Activated naive CD8-positive, alpha-beta T cell treated with anti-CD3 and anti-CD28 coated beads, Interleukin-2, amount 50 U/mL, for 16 hours (primary cell): ENCODE results near the gene NRXN2.

Experiments
- DNase-seq: peaks from one replicate; pipeline ENCODE4 v3.0.0-alpha.2; 2020; ENCODE audit warnings: low read depth, low spot score

NRXN2 gene

DNA sequence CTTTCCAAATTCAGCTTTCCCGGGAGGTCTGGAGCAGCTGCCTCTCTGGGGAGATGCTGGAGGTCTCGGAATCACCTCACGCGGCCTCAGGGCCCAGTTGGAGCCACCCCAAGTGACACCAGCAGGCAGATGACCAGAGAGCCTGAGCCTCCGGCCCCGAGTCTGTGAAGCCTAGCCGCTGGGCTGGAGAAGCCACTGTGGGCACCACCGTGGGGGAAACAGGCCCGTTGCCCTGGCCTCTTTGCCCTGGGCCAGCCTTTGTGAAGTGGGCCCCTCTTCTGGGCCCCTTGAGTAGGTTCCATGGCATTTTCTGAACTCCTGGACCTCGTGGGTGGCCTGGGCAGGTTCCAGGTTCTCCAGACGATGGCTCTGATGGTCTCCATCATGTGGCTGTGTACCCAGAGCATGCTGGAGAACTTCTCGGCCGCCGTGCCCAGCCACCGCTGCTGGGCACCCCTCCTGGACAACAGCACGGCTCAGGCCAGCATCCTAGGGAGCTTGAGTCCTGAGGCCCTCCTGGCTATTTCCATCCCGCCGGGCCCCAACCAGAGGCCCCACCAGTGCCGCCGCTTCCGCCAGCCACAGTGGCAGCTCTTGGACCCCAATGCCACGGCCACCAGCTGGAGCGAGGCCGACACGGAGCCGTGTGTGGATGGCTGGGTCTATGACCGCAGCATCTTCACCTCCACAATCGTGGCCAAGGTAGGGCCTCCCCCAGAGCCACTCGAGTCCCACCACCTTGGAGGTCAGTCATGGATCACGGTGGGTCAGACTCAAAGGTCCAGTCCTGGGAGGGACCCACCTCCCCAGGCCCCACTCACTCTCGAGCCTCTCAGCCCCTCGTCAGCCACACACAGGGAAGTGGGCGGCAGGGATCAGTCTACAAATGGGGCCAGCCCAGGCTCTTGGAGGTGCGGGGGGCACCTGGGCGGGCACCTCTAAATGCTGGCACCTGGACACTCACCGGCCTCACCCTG is 131.5 kb downstream of the NRXN2 start:
- no peak for DNase-seq

- DNase-seq = no peak
Measured at GRCh38 chr11:64590763-64591221, 132.2 kb downstream of the NRXN2 start, which contains the start of gene SLC22A12. Gene SLC22A12 (plus strand): TSS chr11:64591220. CDS start chr11:64591557, 337 bp downstream.

GRCh38 chr11:64588701-64589100 is 134.3 kb downstream of the NRXN2 start:
- no peak for DNase-seq

GRCh38 chr11:64586366-64586765 is 136.6 kb downstream of the NRXN2 start:
- no peak for DNase-seq

- no peak for DNase-seq
Measured at GRCh38 chr11:64585150-64585549, 137.8 kb downstream of the NRXN2 start.

DNA sequence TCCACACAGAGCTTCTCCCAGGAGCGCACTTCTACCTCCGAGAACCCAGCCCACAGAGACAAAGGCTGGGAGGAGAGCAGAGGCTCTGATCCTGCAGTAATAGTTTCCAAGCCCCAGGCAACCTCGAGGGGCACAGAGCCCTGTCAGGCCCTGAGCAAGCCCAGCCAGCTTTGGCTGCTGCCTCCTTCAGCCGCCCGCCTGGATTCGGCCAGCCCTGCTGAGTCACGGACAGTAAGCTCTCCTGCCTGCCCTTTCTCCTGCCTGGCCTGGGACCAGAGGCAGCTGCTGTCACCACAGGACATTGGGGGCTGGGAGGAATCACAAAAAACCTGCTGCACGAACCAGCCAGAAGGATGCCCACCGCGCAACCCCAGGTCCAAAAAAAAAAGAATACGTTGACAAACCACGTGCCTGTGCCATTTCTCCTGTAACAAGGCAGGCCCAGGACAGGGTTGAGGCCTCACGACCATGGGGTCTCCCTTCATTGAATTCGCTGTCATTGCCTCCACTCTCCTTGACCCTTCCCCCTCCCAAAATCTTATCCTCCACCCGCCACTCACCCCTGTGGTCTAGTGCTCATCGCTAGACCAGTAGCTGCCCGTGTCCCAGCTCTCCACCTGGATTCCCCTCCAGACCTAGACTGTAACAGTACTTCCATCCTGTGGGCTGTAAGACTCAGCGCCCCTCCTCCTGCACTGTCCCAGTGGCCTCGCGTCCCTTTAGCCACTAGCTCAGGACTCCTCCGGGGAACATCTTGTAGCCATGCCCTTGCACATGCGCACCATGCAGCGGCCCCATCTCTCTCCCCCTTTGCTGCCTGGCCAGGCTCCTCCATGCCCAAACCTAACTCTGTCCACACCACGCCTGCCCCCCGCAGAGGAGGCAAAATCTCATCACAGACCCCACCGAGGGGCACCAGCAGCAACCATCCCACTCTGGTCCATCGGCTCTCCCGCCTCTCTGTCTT is 139.4 kb downstream of the NRXN2 start:
- no peak for DNase-seq

DNA sequence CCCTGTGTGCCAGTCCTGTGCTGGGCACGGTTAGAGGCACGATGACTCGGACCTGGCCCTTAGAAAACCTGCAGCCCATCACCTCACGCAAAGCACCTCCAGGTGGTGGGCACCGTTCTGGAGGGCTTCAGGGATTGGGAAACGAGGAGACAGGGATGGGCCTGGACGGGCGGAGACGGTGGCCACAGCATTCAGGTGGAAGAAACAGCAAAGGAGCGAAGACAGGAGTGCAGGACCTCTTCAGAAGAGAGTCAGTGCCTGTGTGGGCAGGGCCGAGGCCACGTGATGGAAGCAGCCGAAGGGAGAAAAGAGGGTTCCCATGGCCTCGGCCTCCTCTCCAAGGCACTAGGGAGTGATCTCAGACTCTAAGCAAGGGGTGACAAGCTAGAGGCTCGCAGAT is 140.1 kb downstream of the NRXN2 start:
- no peak for DNase-seq

GRCh38 chr11:64581057-64581523 is 141.9 kb downstream of the NRXN2 start:
- no peak for DNase-seq

- no peak for DNase-seq
Measured at GRCh38 chr11:64580412-64580811, 142.6 kb downstream of the NRXN2 start.

GRCh38 chr11:64577202-64577601 is 145.8 kb downstream of the NRXN2 start:
- DNase-seq = no peak

DNA sequence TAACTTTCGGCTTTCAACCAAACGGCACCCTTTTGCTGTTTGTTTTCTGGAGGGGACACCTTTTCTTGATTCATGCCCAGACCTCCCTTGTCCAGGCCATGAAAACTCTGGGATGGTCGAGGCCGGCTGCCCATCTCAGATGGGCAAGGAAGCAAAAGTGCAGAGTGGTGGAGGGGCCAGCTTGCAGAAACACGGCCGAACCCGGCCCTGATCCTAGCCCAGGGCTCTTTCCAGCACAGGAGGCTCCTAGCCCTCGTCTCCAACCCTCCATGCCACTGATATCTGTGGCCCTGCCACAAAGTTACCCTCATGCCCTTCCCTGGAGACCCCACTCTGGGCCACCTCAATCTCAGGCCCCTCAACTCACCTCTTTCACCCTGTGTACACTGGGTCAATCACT is 150.9 kb downstream of the NRXN2 start:
- no peak for DNase-seq

GRCh38 chr11:64571410-64572091 is 151.4 kb downstream of the NRXN2 start:
- DNase-seq = no peak

DNA sequence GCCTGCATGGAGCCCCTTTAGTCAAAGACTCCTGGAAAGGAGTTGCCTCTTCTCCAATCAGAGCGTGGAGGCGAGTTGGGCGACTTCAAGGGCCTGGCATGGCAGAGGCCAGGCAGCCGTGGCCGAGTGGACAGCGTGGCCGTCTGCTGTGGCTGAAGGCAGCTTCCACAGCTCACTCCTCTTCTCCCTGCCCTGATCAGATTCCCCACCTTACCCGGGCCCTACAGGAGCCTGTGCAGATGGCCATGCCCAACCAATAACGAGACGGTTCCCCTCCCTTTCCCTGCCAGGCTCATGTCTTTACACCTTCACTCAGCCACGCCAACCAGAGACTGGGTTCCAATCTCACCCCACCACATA is 152.0 kb downstream of the NRXN2 start:
- no peak for DNase-seq

- no peak for DNase-seq
Measured at GRCh38 chr11:64570341-64570740, 152.7 kb downstream of the NRXN2 start.

GRCh38 chr11:64569300-64569970 is 153.6 kb downstream of the NRXN2 start:
- DNase-seq = no peak

GRCh38 chr11:64568584-64569140 is 154.3 kb downstream of the NRXN2 start:
- no peak for DNase-seq

DNA sequence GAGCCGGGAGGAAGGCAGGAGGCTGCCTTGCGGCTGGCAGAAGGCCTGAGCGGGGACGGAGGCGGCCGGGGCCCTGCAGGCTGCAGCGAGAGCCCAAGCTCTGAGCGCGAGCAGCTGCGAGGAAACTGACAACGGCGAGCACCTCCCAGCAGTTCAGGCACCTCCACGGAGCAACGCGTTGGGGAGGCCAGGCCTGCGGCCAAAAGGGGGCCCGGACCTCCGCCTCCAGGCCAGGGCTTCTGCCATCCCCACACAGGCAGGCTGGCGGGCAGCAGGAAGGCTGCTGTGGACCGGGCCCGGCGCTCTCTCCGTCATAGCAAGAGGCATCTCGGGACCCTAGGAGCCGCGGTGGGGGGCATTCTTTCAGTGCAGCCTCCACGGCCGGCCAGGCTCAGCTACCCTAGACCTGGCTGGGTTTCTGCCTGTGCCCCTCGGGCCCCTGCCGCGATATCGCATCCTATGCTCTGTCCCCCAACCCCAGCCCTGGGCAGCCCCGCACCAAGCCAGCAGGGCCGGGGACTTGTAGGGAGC is 154.9 kb downstream of the NRXN2 start:
- no peak for DNase-seq

DNA sequence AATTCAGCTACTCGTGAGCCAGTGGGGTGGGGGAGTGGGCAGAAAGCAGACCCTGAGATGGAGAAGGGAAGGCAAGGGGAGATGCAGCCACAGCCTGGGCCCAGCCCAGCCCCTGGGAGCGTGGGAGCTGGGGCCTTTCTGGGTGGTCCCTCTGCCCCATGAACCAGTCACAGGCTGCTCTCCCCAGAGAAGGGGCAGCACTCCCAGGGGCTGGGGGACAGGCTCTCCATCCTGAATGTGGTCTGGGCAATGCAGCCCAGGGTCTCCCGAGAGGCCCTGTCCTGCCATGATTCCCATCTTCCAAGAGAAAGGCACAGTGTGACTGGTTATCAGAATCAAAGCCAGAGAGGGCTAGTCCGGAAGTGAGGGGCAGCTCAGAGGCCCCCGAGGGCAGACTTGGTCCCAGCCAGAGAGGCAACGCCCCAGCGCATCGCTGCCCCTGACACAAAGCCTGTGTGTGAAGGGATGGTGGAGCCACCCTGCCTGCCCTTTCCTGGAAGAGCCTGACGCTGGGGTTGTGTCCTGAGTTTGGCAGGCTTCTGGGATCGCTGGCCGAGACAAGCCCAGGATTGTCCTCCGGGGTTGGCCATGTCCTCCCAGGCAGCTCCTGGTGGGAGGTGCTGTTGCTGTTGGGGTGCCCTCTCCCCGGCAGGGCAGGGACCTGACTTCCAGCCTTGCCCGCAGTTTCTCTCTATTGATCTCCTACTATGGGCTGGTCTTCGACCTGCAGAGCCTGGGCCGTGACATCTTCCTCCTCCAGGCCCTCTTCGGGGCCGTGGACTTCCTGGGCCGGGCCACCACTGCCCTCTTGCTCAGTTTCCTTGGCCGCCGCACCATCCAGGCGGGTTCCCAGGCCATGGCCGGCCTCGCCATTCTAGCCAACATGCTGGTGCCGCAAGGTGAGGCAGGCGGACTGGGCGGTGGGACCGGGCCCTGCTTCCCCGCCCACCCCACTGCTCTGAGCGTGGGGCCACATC is 155.8 kb downstream of the NRXN2 start:
- no peak for DNase-seq
